NCI-H1694 (cell line): ENCODE measurements around the gene ATOX1.
"Not testable (repeated sequence)": the region's sequence is repeated elsewhere in the genome, so short reads cannot be mapped to it uniquely, and the experiment has no call there.

Source experiments
- DNase-seq: peaks from one replicate; lab custom pipeline; 2025; lab: John Stamatoyannopoulos, UW

The ATOX1 gene

DNA sequence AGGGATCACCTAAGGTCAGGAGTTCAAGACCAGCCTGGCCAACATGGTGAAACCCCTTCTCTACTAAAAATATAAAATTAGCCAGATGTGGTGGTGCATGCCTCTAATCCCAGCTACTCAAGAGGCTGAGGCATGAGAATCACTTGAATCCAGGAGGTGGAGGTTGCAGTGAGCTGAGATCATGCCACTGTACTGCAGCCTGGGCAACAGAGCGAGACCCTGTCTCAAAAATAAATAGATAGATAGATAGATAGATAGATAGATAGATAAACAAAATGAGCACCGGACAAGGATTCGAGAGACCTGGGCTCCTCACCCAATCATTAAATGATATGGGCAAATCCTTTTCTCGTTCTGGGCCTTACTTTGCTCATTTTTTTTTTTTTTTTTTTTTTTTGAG is 60.4 kb downstream of the ATOX1 start:
- not testable (repeated sequence) for DNase-seq

DNA sequence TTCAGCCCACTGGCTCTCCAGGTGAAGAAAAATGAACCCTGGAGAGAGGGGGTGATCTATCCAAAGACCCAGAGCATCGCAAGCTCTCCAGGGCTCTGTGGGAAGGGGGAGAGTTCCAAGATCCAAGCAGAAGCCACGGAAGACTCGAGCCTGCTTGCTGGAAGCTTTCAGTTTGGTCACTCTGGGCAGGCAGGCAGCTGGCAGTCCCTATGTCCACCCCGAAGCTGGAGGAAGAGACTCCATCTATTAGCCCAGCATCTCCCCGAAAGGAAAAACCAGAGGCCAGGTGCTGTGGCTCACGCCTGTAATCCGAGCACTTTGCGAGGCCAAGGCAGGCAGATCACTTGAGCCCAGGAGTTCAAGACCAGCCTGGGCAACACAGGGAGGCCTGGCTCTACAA is 61.0 kb downstream of the ATOX1 start:
- DNase-seq, result no peak

DNA sequence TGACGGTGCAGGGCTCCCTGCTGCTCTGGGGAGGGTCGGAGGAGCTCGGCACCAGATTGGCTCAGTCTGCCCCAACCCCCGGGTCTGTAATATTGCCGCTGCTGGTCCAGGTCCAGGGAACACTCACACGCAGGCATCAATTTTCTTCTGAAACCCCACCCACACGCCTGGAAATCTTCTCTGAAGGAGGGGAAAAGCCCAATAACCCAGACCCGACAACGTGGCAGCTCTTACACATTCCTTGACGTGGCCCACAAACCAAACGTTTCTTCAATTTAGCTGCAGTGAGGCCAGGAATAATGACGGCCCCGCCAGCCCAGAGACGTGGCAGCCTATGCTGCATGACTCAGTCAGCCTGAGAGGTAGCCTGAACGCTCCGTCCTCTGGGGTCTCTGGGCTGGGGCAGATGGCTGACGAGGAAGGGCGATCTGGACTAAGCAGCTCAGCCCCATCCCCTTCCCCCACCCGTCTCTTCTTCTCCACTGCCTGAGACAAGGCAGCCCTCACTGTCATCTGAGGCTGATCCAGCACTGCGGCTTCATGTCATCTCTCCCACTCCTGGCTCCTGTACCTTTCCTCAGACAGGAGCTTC is 61.9 kb downstream of the ATOX1 start:
- DNase-seq, result no peak

DNA sequence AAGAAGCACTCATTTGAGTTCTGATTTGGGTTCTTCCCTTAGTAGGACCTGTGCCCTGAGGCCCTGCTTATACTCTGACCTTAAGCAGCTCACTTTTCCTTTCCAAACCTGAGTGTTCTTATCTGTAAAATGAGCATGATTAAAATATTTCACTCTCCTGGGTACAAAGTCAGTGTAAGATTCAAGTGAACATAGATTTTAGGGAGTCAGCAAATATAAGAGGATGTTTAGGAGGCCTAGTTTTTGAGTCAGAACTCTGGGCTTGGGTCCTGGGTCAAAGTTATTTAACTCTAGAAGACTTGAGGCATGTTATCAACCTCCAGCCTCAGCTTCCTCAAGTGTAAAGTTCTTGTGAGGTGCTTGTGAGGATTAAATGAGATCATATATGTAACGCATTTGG is 63.0 kb downstream of the ATOX1 start:
- no peak for DNase-seq

DNA sequence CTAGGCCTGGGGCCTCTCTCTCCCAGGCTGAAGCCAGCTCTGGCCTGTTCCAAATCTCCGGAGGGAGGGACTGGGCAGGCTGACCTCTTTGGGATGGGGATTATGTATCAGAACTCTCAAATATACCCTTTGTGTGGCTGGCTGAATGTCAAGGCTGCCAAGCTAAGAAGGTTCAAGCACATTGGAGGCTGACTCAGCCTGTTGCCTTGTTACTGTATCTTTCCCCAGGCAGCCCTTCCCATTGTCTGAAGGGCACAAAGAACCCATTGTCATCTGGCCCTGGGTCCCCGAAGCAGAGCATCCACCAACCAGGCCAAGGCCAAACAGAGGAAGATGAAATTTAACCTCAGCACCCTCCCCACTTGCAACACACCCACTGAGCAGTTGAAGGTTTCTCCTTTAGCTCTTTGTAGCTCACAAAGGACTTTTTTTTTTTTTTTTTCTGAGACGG is 64.4 kb downstream of the ATOX1 start:
- no peak for DNase-seq
